Astrocyte of the cerebellum (primary cell): ENCODE results near the gene LCP2.

ENCODE experiments used
- DNase-seq: peaks from one replicate; pipeline ENCODE4 v3.0.0-alpha.2; 2011; ENCODE audit warnings: low read depth
- H3K4me3 ChIP-seq: 2 replicates; pipeline ENCODE4 v1.5.1; 2011; ENCODE audit warnings: mild to moderate bottlenecking, low read depth, low read length, moderate library complexity
- in situ Hi-C: cut with HindIII; loops from 2 replicates; pipeline ENCODE4 v1.10.0; 2017; ENCODE audit warnings: low sequenced_read_pairs
- TF ChIP-seq, protein P1 (sequence below): IDR thresholded peaks from 2 replicates; pipeline ENCODE4 v1.5.1; 2012; ENCODE audit warnings: low read length, low read depth, moderate library complexity, mild to moderate bottlenecking; ENCODE audit errors: missing control alignments

LCP2 gene

GRCh38 chr5:170288551-170288950, 9.0 kb downstream of the LCP2 start:
- in situ Hi-C loops = no loop called here
- H3K4me3 ChIP-seq = no peak overlapping the region
- TF ChIP-seq, protein P1, sequence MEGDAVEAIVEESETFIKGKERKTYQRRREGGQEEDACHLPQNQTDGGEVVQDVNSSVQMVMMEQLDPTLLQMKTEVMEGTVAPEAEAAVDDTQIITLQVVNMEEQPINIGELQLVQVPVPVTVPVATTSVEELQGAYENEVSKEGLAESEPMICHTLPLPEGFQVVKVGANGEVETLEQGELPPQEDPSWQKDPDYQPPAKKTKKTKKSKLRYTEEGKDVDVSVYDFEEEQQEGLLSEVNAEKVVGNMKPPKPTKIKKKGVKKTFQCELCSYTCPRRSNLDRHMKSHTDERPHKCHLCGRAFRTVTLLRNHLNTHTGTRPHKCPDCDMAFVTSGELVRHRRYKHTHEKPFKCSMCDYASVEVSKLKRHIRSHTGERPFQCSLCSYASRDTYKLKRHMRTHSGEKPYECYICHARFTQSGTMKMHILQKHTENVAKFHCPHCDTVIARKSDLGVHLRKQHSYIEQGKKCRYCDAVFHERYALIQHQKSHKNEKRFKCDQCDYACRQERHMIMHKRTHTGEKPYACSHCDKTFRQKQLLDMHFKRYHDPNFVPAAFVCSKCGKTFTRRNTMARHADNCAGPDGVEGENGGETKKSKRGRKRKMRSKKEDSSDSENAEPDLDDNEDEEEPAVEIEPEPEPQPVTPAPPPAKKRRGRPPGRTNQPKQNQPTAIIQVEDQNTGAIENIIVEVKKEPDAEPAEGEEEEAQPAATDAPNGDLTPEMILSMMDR = no peak
- DNase-seq = no peak

GRCh38 chr5:170288151-170288550, 9.4 kb downstream of the LCP2 start:
- in situ Hi-C loops = no loop called here
- TF ChIP-seq, protein P1 = no peak
- no peak overlapping the region for H3K4me3 ChIP-seq
- no peak for DNase-seq

GRCh38 chr5:170287532-170287931, 10.0 kb downstream of the LCP2 start:
- DNase-seq = no peak
- TF ChIP-seq, protein P1 = no peak
- H3K4me3 ChIP-seq = no peak overlapping the region
- in situ Hi-C loops = no loop called here

DNA sequence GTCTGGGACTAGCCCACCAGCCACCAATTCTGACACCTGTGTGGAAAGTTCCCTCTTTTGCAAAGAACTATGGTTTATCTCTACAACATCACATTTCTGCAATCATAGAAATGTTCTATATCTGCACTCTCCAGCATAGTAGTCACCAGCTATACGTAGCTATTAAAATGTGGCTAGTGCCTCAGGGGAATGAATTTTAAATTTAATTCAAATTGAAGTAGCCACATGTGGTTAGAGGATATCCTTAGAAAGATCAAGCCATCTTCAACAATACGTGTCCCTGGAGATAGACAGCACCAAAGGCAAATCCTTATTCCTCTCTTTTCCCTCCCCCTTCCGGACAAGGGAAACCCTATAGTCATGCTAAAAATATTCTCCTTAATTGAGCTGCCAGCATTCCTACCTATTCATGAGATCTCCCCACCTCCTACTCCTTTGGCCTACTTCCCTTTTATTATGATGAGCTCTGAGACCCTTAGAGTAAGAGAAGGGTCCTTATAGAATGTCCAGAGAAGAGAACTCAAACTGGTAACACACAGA, 11.1 kb downstream of the LCP2 start:
- no peak overlapping the region for H3K4me3 ChIP-seq
- no peak for DNase-seq
- TF ChIP-seq, protein P1 = no peak
- in situ Hi-C loops = no loop called here

DNA sequence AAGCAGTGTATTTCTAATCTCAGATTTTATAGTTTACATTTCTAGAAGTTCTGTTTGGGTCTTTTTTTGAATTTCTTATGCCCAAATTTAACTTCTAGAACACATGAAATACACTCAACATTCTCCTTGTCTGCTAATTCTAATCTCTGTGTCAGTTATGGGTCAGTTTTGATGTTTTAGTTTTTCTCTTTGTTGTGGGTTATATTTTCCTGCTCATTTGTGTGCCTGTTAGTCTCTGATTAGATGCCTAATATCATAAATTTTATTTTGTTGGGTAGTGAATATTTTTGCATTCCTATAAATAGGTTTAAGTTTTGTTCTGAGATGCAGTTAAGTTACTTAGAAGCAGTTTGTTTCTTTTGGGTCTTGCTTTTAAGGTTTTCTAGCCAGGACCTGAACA, 12.4 kb downstream of the LCP2 start:
- no peak for DNase-seq
- in situ Hi-C loops = no loop called here
- TF ChIP-seq, protein P1 = no peak
- H3K4me3 ChIP-seq = no peak overlapping the region

GRCh38 chr5:170284231-170284630, 13.3 kb downstream of the LCP2 start:
- in situ Hi-C loops = no loop called here
- TF ChIP-seq, protein P1 = no peak
- DNase-seq = no peak
- H3K4me3 ChIP-seq = no peak overlapping the region

DNA sequence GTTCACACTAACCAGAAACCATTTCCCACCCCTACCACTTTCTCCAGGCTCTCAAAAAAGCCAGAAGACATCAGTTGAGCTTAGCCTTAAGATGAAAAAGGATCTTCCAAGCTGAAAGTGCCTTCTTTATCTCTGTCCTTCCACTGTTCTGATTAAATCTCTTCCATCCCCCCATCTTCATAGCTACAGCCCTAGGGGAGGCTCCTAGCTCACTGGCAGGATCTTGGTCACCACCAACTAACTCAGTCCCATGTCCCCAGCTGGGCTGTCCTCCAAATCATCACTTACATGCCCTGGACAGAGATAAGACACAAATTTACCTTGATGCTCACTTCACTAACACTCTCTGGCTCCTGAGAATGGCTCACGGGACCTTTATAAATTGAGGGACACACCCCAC, 14.3 kb downstream of the LCP2 start:
- no peak overlapping the region for H3K4me3 ChIP-seq
- DNase-seq = no peak
- TF ChIP-seq, protein P1 = no peak
- in situ Hi-C loops = no loop called here
